HG02840 (cell line): ENCODE results near the gene CFAP300.

ENCODE experiments used
- ATAC-seq: cut with Tn5 transposase; IDR thresholded peaks from one replicate; pipeline ENCODE4 v1.9.1; 2021; ENCODE audit warnings: mild to moderate bottlenecking, moderate library complexity, moderate number of reproducible peaks; ENCODE audit not compliant: unreplicated experiment, low FRiP score

CFAP300 gene

DNA sequence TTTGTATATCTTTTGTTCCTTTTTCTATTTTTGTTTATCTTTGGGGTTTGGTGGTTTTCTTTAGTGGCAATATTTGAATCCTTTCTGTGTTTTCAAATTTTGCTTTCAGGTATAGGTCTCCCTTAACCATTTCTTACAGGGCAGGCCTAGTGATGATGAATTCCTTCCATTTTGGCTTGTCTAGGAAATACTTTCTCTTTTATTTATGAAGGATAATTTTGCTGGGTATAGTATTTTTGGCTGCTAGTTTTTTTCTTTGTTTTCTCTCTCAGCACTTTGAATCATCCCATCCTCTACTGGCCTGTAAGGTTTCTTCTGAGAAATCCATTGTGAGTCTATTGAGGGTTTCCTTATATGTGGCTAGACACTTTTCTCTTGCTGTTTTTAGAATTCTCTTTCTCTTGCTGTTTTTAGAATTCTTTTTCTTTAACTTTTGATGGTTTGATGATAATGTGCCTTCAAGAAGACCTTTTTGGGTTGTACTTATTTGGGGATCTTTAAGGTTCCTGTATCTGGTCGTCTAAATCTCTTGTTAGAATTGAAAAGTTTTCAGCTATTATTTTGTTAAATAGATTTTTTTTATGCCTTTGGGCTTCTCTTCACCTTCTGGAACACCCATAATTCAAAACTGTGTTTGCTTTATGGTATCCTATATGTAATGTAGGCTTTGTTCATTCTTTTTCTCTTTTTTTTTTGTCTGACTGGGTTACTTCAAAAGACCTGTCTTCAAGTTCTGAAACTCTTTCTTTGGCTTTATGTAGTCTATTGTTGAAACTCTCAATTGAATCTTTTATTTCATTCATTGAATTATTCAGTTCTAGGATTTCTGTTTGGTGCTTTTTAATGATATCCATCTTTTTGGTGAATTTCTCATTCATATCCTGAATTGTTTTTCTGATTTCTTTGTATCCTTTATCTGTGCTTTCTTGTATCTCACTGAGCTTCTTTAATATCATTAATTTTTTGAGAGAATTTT lies 24.5 kb downstream of the CFAP300 start:
- no peak for ATAC-seq

DNA sequence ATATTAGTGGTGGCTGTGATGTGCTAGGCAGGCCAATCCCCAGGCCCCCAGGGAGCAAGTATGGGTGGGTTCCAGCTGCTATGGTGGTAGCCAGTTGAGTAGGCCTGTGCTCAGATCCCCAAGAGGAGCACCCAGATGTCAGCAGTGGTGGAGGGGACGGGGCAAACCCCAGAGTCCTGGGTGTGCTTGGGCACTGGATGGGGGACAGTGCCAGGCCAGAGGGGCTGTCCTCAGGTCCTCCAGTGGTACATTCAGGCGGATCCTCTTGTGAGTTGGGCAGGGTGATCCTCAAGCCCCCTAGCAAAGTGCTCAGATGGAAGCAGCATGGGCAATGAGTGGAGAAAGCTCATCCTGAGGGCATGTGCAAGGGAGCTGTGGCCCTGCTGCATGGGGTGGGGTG lies 26.0 kb downstream of the CFAP300 start:
- ATAC-seq = no peak

DNA sequence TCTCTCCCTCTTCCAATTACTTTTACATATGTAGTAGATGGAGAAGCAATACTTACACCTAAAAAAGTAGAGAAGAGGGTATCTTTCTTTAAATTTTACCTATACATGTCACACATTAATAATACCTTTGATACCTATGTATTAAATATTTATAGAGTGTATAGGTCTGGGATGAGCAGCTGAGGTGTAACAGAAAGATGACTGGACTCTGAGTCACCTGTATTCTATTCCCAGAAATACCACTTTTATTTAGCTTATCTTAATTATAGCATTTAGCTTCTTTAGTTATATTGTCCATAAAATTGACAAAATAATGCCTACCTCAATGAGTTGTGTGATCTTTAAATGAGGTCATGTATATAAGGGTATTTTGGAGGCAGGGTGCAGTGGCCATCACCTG lies 32.4 kb downstream of the CFAP300 start:
- no peak for ATAC-seq

DNA sequence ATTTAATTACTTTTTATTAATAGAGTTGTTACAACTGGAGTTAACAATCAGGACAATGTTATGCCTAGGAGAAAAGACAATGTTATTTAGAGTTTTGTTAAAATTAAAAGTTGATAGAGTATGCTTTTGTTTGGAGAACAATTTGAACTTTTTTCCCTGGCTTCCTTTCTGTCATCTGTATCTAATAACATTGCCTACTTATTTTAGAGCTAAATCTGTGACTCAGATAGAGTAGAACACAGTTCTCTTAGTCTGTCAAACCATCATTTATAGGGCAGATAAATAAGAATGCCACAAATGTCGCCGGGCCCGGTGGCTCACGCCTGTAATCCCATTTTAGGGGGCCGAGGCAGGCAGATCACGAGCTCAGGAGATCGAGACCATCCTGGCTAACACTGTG lies 34.1 kb downstream of the CFAP300 start:
- ATAC-seq = no peak

DNA sequence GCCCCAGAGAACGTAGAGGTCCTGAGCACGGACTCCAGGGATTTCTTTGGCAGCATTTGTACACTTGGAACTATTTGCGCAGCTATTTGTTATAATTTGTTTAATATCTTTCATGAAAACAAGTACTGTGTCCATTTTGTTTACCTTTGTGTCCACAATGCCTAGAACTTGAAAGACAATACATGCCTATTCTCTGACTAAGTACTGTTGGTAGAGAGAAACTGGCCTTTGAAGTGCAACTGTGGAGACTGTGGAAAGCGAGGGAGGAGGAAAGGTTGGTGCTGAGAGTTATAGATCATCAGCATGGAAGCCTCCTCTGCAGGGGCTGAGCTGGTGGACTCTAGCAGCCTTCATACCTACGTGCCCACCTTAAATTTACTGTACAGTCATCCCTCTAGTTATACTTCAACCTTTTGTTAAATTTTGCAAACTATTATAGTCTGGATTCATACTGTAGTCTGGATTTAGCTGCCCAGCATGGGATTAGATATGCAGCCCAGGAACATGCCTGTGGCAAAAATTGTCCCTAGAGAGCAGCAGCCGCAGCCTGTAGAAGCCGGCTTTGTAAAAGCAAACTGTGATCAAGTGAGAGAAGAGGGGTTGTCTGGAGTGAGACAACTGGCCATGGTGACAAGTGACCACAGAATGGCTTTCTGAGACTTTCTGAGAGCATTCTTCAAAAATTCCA lies 38.8 kb downstream of the CFAP300 start:
- ATAC-seq = no peak

DNA sequence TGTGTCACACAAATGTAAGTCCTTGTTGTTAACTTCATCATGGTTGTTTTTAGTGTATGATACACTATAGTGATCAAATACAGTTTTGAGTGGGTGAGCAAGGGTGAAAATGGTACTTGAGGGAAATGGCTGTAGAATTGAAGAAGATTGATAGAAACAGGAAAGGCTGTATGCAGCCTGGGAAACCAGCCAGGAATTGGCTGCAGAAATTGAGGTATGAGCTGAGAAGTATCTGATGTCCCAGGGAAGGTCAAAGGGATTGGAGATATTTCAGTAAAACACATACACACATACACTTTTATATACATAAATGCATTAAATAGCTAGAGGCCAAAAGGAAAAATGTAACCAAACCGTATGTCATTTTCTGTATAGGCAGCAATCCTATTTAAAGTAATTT lies 49.9 kb downstream of the CFAP300 start:
- ATAC-seq = no peak

DNA sequence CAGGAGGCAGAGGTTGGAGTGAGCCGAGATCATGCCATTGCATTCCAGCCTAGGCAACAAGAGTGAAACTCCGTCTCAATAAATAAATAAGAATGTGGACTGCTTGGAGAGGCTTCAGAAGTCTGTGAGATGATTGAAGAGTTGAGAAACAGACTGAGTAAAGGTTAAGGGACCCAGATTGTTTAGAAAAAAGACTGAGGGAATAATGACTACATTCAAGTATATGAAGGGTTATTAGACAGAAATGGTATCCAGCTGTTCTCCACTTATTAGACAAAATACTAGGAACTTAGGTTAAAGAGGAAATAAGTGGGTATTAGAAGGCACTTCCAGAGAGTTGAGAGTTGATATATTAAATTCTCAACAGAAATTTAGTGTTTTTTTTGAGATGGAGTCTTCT lies 52.5 kb downstream of the CFAP300 start:
- ATAC-seq = no peak

DNA sequence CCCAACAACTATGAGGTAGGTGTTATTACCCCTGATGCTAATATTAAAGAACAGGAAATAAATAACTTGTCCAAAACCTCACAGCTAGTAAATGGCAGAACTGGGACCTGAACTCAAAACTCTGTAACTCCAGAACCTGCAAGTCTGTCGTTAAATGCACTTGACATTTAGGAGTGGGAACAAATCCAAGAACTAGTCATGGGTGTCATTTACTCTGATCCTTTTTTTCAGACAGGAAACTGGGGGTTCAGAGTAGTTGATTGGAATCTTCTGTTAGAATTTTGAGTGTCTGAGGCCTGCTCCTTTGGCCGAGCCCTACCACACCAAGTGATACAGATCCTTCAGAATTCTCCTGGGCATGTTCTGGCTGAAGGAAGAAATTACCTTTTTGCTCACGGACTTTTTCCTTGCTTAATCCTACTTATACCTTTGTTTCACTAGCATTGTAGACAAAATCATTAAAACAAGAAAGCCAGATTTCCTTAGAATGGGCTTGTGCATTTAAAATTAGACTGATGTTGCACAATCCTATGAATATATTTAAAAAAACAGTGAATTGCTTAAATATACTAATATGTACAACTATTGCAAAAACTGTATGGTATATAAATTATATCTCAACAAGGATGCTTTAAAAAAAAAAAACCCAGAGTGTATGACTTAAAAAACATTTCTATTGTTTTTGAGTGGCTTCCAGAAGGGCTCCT lies 61.6 kb downstream of the CFAP300 start:
- ATAC-seq = no peak

DNA sequence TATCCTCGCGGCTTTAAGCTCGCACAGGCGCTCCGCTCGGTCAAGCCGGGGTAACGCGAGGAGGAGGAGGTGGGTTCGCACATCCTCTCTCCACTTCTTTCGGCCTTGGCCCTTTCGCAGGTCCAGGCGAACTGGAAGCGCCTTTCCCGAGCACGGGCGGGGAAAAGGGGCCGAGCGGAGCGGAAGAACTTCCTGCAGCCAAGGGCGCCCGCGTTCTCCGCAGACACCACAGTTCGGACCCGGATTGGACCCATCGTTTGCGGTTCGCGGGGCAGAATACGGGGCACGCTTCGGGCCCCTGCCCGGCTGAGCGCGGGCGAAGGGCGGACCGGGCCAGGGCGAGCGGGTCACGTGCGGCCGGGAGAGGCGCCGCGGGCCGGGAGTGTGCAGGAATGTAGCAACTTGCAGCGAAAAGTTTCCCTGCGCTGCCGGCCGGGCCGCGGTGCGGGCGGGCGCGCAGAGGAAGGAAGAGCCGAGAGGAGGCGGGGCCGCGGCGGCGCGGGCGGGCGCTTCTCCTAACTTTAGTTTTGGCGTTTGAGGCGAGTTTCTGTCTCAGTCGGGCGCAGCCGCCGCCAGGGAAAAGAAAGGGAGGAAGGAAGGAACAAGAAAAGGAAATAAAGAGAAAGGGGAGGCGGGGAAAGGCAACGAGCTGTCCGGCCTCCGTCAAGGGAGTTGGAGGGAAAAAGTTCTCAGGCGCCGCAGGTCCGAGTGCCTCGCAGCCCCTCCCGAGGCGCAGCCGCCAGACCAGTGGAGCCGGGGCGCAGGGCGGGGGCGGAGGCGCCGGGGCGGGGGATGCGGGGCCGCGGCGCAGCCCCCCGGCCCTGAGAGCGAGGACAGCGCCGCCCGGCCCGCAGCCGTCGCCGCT lies 62.9 kb downstream of the CFAP300 start, which contains the start of gene YAP1:
Gene YAP1, plus strand, starts transcription at position 552 of the 865 bp plus-strand sequence. CDS start 402 bp downstream, outside the sequence.
- ATAC-seq = peak; percentile 84

DNA sequence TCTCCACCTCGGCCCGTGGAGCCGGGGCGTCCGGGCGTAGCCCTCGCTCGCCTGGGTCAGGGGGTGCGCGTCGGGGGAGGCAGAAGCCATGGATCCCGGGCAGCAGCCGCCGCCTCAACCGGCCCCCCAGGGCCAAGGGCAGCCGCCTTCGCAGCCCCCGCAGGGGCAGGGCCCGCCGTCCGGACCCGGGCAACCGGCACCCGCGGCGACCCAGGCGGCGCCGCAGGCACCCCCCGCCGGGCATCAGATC lies 63.4 kb downstream of the CFAP300 start:
- peak; percentile 31 for ATAC-seq

DNA sequence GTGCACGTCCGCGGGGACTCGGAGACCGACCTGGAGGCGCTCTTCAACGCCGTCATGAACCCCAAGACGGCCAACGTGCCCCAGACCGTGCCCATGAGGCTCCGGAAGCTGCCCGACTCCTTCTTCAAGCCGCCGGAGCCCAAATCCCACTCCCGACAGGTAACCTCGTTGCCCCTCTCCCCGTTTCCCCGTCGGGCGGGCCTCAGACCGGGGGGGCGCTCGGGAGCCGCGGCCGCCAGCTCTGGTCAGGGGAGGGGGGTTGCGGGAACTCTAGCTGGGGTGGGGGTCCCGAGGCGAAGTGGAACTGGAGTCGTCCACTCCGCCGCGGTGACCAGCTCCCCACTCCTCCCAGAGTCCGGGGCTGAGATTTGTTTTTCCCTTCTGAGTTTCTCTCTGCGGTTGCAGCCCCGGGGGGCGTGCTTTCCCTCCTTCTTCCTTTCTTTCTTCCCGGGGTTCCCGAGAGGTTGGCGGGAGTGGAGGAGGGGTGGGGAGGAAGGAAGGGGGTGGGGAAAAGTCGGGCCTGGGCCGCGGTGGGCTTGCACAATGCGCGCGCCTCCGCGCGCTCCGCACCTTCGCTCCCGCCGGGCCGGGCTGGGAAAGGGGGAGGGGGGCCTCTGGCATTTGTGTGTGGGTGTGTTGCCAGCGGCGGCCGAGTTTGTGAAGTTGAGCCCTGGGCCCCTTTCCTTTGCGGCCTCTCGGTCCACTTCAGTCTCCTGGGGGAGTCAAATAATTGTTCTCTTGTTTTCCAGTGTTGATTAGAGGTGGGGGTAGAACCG lies 64.0 kb downstream of the CFAP300 start:
- no peak for ATAC-seq

DNA sequence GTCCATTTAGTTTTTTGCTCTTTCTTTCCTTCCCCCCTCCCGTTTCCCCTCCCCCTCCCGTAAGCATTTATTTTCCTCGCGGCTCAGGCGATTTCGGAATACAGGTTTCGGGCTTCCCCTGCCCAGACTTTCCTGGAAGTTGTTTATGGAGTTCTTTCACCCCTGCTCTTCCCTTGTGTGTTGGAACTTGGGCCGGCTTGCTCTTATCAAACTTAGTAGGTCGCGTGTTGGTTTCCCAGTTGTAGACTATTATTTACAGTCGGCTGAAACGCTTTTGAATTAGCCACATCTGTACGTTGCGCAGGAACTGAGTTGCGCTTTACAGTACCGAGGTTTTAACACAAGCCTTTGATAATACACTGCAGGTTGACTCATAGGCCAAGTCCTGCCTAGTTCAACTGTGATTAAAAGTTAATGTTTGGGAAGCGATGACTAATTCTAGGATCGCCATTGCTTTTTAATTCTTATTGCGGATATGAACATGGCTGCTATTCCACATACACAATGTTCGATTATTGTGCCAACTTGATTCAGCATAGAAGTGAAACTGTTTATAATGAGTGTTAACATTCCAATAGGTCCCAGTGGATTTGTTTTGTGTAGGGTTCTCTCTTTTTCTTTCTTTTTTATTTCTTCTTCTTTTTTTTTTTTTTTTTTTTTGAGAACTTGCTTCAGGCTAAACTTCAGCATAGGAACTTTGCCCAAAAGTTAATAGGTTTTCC lies 64.7 kb downstream of the CFAP300 start:
- no peak for ATAC-seq

DNA sequence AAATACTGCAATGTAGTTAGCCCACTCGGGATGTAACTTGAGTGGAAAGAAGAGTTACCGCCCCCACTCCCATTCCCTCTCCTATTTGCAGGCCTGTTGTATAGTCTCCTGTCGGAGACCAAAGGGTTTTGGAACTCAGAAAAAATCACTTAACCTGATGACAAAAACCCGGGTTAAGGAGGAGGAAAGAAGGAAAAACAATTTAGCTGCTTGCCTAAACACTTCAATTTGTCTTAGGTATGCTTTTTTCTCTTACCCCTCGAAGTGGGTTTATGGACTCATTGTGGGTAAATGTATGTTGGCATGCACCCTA lies 65.2 kb downstream of the CFAP300 start:
- ATAC-seq = no peak

DNA sequence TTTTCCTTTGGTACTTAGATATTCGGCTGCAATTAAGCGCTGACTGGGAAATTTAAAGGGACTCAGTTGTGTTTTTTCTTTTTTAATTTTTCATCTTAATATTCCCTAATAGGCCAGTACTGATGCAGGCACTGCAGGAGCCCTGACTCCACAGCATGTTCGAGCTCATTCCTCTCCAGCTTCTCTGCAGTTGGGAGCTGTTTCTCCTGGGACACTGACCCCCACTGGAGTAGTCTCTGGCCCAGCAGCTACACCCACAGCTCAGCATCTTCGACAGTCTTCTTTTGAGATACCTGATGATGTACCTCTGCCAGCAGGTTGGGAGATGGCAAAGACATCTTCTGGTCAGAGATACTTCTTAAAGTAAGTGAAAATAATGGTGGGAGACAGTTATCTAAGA lies 66.8 kb downstream of the CFAP300 start:
- ATAC-seq = no peak

DNA sequence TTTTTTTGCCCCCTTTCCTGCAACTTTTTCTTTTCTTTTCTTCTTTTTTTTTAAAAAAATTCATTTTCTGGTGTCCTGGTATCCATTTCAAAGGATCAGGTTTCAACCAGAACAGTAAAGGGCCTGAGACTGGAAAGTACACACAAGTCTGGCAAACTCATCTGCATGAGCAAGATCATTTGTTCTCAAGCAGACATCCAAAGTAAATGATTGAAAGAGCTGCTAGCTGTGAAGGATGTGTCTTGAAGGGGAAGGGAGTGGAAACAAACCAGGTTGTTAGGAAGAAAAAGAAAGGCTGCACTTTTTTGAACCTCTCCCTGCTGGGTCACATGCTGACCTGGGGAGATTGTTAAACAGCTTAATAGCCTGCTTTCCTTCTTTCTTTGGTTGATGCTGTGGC lies 68.3 kb downstream of the CFAP300 start:
- ATAC-seq = no peak

DNA sequence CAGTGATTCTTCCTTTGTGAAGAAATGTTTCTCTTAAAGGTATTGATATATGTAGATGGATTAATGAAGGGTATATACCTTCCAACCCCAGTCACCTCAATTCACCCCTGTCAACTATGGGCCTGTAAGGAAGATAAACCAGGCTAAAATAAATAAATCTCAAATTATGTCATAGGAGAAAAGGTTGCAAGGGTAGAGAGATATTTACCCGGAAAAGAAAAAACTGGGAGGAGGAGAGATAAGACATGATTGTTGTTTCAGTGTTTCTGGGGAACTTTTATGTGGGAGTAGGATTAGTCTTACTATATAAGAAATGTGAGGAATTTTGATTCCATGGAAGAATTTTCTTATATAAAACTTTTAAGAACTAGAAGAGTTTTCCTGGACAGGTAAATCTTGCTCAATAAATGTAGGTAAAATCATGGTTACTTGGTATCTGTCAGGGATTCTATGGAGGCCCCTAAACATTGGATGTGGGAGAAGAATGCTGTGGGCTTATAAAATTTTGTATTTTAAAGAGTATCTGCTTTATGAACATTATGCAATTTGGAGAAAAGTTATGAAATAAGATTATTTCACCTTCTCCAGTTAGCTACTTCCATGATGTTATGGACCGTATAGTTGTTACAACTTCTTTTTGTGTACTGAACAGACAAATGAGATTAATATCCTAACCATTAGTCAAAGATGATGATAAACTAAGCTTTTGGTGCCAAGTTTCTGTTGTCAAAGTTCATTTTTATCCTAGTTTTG lies 69.4 kb downstream of the CFAP300 start:
- no peak for ATAC-seq

DNA sequence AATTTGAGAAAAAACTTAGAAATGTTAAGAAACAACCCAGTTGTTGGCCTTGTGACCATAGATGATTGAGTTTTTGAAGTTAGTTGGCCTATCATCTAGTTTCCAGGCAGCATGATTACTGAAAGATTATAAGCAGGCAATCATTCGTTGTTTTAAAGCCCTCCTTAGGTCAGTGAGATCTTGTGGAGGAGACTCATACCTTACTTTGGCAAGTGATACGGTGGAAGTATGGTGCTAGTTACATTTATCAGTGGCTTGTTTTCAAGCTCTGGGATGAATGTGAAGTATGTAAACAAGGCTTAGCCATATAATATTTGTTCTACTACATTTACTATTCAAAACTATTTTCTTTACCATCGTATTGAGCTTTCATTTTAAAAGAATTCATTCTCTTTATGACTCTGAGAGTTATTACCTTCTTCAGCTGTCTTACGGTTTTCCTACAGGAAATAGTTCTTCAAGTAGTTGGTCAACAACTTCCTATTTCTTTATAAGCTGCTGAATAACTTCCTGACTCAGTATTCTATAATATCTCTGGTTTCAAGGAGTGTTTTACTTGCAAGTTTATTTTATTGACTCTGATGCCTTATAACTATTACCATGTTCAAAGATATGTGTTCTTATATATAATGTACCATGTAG lies 70.4 kb downstream of the CFAP300 start:
- ATAC-seq = no peak

DNA sequence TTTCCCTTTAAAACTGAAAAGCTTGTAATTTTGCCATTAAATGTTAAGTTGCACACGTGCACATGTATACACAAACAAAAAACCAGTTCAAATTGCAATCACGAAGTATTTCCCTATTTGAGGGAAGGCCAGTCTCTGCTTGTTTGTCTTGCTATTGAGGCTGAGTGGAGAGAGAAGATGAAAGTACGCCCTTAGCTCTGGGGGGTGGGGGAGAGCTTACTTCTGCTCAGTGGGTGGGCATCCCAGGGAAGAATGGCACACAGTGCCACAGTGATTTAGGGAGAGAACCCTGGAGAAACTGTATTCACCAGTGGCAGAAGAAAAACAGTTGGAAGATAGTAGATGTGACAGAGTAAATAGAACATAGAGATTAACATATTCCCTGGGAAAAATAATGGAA lies 71.7 kb downstream of the CFAP300 start:
- no peak for ATAC-seq
